ENCODE measurements around the gene FBXO21. TPM values are rescaled to one million over a fixed set of nuclear protein-coding genes. Genes with fewer than 3 reads are reported as not detected.

The FBXO21 gene
- total and polyA plus RNA-seq, 2 donors (not counting 1 experiment from before 2014, with no cell fraction given): 31.3 to 81.3 TPM

GRCh38 chr12:117151403-117152031, 38.8 kb downstream of the FBXO21 start:
- Histone ChIP-seq H3K9ac (ENCODE audit: insufficient read depth, low read length) (no peak overlapping the region), H4K20me1 (ENCODE audit: control insufficient read depth, extremely low read depth, insufficient read depth, low read length) (no peaks in the 10 kb centered on the region), H3K36me3 (ENCODE audit: control insufficient read depth, insufficient read depth, low read length) (peaks cover 6% of the 10 kb centered on the region), H3K4me1 (ENCODE audit: control insufficient read depth, extremely low read depth, insufficient read depth, low read length) (no peaks in the 10 kb centered on the region), H2AFZ (ENCODE audit: low read length) (no peak overlapping the region), H3K27me3 (ENCODE audit: control insufficient read depth, insufficient read depth, low read length) (no peaks in the 10 kb centered on the region), H3K4me3 (replicated peaks in 1 of 4; ENCODE audit: control extremely low read depth in 1 of 4, insufficient read depth in 1 of 4, low read depth in 3 of 4, low read length in 4 of 4) (no peak overlapping the region), H3K79me2 (ENCODE audit: control insufficient read depth, insufficient read depth, low read length) (no peaks in the 10 kb centered on the region), H3K9me3 (ENCODE audit: control insufficient read depth, insufficient read depth, low read depth, low read length) (no peaks in the 10 kb centered on the region), H3K27ac (ENCODE audit: insufficient read depth, low read length) (no peak overlapping the region), H3K4me2 (ENCODE audit: extremely low read depth, insufficient read depth, low read length) (no peak overlapping the region)
- no peak for TF ChIP-seq CTCF (conservative IDR thresholded peaks at IDR 0.05 in 1 of 2, IDR thresholded peaks at IDR 0.05 in 1 of 2; ENCODE audit: low read depth in 1 of 2, low read length in 2 of 2)
- DNase-seq (ENCODE audit: low read depth in 2 of 2): no peak

DNA sequence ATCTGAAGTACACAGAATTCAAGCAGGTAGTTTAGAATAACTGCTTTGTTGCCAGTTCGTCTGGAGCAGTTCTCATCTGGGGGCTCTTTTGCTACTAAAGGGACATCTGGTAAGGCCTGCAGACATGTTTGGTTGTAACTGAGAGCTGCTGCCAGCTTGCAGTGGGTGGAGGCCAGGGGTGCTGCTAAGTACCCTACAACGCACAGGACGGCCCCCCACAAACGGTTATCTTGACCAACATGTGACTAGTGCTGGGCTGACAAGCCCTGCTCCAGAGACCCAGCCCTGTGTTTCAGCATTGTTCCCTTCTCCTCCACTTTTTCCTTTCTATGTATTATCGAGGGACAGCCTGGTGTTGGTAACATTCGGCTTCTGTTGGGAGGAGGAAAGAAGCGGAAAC, 40.8 kb downstream of the FBXO21 start:
- H3K4me1 ChIP-seq (ENCODE audit: control insufficient read depth, extremely low read depth, insufficient read depth, low read length): no peaks in the 10 kb centered on the region

GRCh38 chr12:117148642-117149041, 41.6 kb downstream of the FBXO21 start:
- no peak overlapping the region for H3K9ac ChIP-seq (ENCODE audit: insufficient read depth, low read length)
- DNase-seq (ENCODE audit: low read depth in 2 of 2): peak in 1 of 2 donors; percentile 48
- no peak overlapping the region for H3K4me3 ChIP-seq (replicated peaks in 1 of 4; ENCODE audit: control extremely low read depth in 1 of 4, insufficient read depth in 1 of 4, low read depth in 3 of 4, low read length in 4 of 4)
- TF ChIP-seq EZH2 (IDR thresholded peaks at IDR 0.05; ENCODE audit: low read length, missing control alignments): no peak
- no peak for TF ChIP-seq CTCF (conservative IDR thresholded peaks at IDR 0.05 in 1 of 2, IDR thresholded peaks at IDR 0.05 in 1 of 2; ENCODE audit: low read depth in 1 of 2, low read length in 2 of 2)
- no peak overlapping the region for H3K4me2 ChIP-seq (ENCODE audit: extremely low read depth, insufficient read depth, low read length)
- H2AFZ ChIP-seq (ENCODE audit: low read length): no peak overlapping the region
- H4K20me1 ChIP-seq (ENCODE audit: control insufficient read depth, extremely low read depth, insufficient read depth, low read length): no peaks in the 10 kb centered on the region
- H3K9me3 ChIP-seq (ENCODE audit: control insufficient read depth, insufficient read depth, low read depth, low read length): no peaks in the 10 kb centered on the region
- H3K27ac ChIP-seq (ENCODE audit: insufficient read depth, low read length): no peak overlapping the region
- H3K27me3 ChIP-seq (ENCODE audit: control insufficient read depth, insufficient read depth, low read length): no peaks in the 10 kb centered on the region
- H3K36me3 ChIP-seq (ENCODE audit: control insufficient read depth, insufficient read depth, low read length): peaks cover 10% of the 10 kb centered on the region
- no peaks in the 10 kb centered on the region for H3K79me2 ChIP-seq (ENCODE audit: control insufficient read depth, insufficient read depth, low read length)
- H3K4me1 ChIP-seq (ENCODE audit: control insufficient read depth, extremely low read depth, insufficient read depth, low read length): no peaks in the 10 kb centered on the region

More for the DNA sequence above, 40.8 kb downstream of the FBXO21 start:
- no peak overlapping the region for H3K4me3 ChIP-seq (replicated peaks in 1 of 4; ENCODE audit: control extremely low read depth in 1 of 4, insufficient read depth in 1 of 4, low read depth in 3 of 4, low read length in 4 of 4)
- DNase-seq (ENCODE audit: low read depth in 2 of 2): no peak
- TF ChIP-seq EZH2 (IDR thresholded peaks at IDR 0.05; ENCODE audit: low read length, missing control alignments): no peak
- no peak for TF ChIP-seq CTCF (conservative IDR thresholded peaks at IDR 0.05 in 1 of 2, IDR thresholded peaks at IDR 0.05 in 1 of 2; ENCODE audit: low read depth in 1 of 2, low read length in 2 of 2)
- no peak overlapping the region for H3K9ac ChIP-seq (ENCODE audit: insufficient read depth, low read length)
- H4K20me1 ChIP-seq (ENCODE audit: control insufficient read depth, extremely low read depth, insufficient read depth, low read length): no peaks in the 10 kb centered on the region
- no peaks in the 10 kb centered on the region for H3K79me2 ChIP-seq (ENCODE audit: control insufficient read depth, insufficient read depth, low read length)
- no peaks in the 10 kb centered on the region for H3K27me3 ChIP-seq (ENCODE audit: control insufficient read depth, insufficient read depth, low read length)
- H3K36me3 ChIP-seq (ENCODE audit: control insufficient read depth, insufficient read depth, low read length): peaks cover 8% of the 10 kb centered on the region
- H3K9me3 ChIP-seq (ENCODE audit: control insufficient read depth, insufficient read depth, low read depth, low read length): no peaks in the 10 kb centered on the region
- no peak overlapping the region for H3K4me2 ChIP-seq (ENCODE audit: extremely low read depth, insufficient read depth, low read length)
- H3K27ac ChIP-seq (ENCODE audit: insufficient read depth, low read length): no peak overlapping the region
- no peak overlapping the region for H2AFZ ChIP-seq (ENCODE audit: low read length)
